Endothelial cell of umbilical vein (primary cell): Measurements from ENCODE around the gene RAP1GAP.

Source experiments
- EZH2 ChIP-seq: IDR thresholded peaks from 2 replicates; pipeline ENCODE4 v1.6.1; 2012; ENCODE audit warnings: borderline replicate concordance, low read depth, mild to moderate bottlenecking, moderate library complexity, low read length, inconsistent platforms; ENCODE audit not compliant: severe bottlenecking
- JUN ChIP-seq: IDR thresholded peaks from 2 replicates; pipeline ENCODE4 v1.6.1; 2011; ENCODE audit warnings: borderline replicate concordance, low read depth; ENCODE audit not compliant: insufficient read length, insufficient read depth
- MYC ChIP-seq: IDR thresholded peaks from one replicate; pipeline ENCODE4 v1.6.1; 2011; ENCODE audit warnings: mild to moderate bottlenecking, low read depth, low read length
- POLR2A ChIP-seq: IDR thresholded peaks from 2 replicates; pipeline ENCODE4 v1.6.1; 2012; ENCODE audit warnings: low read depth, mild to moderate bottlenecking, control low read depth, low read length
- POLR2AphosphoS5 ChIP-seq: IDR thresholded peaks from 2 replicates; pipeline ENCODE4 v1.6.1; 2012; ENCODE audit warnings: low read depth, mild to moderate bottlenecking, control low read depth, low read length, moderate library complexity; ENCODE audit not compliant: insufficient read depth
- TF ChIP-seq, protein P1 (sequence below), 2 donors: IDR thresholded peaks; 1 replicate in 1 of 2; 2 replicates in 1 of 2; pipeline ENCODE4 v1.5.1; 2011; ENCODE audit warnings: low read length in 2 of 2, mild to moderate bottlenecking in 2 of 2, moderate library complexity in 2 of 2, control low read depth in 1 of 2, inconsistent platforms in 1 of 2, low read depth in 1 of 2; ENCODE audit not compliant: insufficient read depth in 1 of 2; ENCODE audit errors: extremely low read depth in 1 of 2

DNA sequence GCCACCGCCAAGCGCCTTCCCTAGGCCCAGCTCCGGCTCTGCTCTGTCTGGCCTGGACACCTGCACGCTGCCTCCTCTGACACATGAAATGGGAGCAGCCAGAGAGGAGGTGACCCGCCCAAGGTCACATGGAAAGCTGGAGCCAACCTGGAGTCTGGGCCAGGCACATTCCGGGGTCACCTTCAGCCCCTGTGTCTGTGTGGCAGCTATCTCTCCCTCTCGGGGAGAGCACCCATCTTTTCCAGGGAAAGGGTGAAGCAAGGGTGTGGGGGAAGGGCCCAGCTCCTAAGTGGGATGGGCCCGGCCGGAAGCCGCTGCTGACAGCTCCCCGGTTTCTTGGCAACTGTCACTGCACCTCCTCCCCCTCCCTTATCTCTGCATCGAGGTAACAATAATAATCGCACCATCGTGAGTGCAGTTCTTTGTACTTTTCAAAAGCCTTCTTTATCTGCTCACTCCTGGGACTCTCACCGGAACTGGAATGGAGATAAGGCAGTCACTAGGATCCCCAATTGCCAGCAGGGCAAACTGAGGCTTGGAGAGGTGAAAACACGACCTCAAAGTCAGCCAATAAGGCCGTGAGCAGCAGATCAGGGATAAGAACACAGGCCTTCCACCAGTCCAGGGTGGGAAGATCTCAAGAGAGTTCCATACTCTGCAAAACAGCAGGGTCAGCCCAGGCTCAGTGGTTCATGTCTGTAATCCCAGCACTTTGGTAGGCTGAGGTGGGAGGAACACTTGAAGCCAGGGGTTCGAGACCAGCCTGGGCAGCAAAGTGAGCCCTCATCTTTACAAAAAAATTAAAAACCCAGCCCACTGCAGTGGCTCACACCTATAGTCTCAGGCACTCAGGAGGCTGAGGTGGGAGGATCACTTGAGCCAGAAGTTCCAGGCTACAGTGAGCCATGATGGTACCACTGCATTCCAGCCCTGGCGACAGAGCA, 36.9 kb downstream of the RAP1GAP start:
- TF ChIP-seq, protein P1, sequence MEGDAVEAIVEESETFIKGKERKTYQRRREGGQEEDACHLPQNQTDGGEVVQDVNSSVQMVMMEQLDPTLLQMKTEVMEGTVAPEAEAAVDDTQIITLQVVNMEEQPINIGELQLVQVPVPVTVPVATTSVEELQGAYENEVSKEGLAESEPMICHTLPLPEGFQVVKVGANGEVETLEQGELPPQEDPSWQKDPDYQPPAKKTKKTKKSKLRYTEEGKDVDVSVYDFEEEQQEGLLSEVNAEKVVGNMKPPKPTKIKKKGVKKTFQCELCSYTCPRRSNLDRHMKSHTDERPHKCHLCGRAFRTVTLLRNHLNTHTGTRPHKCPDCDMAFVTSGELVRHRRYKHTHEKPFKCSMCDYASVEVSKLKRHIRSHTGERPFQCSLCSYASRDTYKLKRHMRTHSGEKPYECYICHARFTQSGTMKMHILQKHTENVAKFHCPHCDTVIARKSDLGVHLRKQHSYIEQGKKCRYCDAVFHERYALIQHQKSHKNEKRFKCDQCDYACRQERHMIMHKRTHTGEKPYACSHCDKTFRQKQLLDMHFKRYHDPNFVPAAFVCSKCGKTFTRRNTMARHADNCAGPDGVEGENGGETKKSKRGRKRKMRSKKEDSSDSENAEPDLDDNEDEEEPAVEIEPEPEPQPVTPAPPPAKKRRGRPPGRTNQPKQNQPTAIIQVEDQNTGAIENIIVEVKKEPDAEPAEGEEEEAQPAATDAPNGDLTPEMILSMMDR (IDR thresholded peaks at IDR 0.05; ENCODE audit: extremely low read depth in 1 of 2, insufficient read depth in 1 of 2, low read depth in 1 of 2, low read length in 2 of 2): no peak
- no peak for TF ChIP-seq POLR2A
- no peak for TF ChIP-seq POLR2AphosphoS5
- TF ChIP-seq MYC: no peak
- TF ChIP-seq JUN: no peak
- no peak for TF ChIP-seq EZH2
